Vein endothelial cell (primary cell): ENCODE data around the gene NAP1L1. TPM values are rescaled to one million over a fixed set of nuclear protein-coding genes. Genes with fewer than 3 reads are reported as not detected.

ENCODE experiments used
- total RNA-seq: library from RNA; depleted of rRNA; stranded (reverse); fragments of >200 nt; gene quantifications from 2 replicates; pipeline ENCODE4 v1.2.3, GENCODE V29; 2012

Gene NAP1L1
- total RNA-seq: 261 and 289 TPM in 2 replicates

DNA sequence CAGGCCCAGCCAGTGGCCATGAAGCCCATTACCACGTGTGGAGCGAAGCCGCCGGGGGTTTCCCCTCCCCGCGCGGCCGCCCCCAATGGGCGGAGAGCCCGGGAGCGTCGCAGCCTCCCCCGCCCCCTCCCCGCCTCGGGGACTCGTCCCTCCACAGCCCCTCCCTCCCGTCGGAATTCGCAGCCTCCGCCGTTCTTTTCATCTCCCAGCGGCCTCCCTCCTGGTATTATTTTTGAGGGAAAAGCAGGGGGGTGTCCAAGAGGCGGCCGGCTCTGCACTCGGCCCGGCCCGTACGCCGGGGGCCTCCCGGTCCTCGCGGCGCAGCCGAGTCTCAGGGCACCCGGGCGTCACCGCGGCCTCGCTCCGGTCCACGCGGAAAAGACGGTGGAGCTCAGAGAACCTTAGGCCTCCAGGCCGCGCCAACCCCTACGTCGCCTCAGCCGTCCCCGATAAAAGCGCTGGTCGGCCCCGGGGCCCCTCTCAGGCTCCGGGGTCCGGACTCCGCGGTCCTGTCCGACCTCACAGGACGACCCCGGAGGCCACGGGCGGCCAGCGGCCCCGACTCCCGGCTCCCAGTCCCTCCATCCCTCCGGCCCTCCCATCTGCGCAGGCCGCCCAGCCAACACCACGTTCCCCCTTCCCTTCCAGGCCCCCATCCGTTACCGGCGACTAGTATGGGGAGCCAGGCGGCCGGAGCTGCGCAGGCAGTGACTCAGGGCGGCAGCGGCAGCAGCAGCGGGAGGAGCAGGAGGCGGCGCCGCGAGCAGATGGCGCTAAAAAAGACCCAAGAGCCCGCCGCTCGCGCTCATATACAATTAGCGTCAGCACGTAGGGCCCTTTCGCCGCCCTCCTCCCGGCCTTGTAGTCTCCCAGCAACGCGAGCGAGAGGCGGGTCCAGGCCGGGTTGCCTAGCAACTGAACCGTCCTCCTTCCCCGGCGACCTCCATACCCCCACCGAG, at the start of gene NAP1L1:
NAP1L1 (minus strand) TSS at position 782 of the 959 bp plus-strand sequence. CDS start 10,466 bp downstream, outside the sequence.

DNA sequence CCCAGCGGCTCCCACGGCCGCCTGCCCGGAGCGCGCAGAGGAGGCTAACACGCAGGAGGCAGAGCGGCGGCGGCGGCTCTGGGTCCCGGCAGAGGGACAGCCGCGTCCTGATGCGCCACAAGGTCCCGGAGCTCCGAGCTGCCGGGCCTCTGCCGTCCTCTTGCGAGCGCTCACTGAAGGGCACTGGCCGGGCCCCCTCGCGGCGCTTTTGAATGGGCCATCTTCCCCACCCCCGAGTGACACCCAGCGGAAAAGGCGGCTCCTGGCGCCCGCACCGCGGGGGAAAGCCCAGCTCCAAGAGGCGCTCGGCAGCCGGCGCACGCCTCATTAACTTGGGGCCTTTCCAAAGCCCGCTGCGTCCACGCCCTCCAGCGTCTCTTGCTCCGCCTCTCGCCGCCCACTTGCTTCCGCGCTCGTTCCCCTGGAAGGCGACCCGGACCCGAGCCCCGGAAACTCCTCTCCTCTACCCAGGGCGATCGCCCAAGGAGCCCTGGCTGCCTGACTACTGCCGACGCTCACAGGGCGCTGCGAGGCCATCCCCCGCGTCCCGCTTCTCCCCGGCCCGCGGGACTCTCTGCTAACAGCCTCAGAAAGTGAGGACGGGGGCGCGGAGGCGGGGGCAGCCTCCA, 53.0 kb downstream of the NAP1L1 start, which contains the start of gene PHLDA1:
PHLDA1 (minus strand) TSS at position 363 of the 629 bp plus-strand sequence.

Other genes with a start within 250 kb of the NAP1L1 start
- 42.5 and 75.9 TPM in 2 replicates for gene PHLDA1, start 52.9 kb downstream of the NAP1L1 start, total RNA-seq